Brain microvascular endothelial cell (primary cell): ENCODE measurements around the gene ITGA7.

Experiments
- DNase-seq: peaks from one replicate; pipeline ENCODE4 v3.0.0-alpha.2; 2020
- H3K27ac ChIP-seq: fragments of 250-450 bp; sonication (Bioruptor Pico); 2 replicates; pipeline ENCODE4 v1.5.1; 2020; ENCODE audit warnings: mild to moderate bottlenecking, moderate library complexity
- H3K27me3 ChIP-seq: fragments of 250-450 bp; sonication (Bioruptor Pico); replicated peaks from 2 replicates; pipeline ENCODE4 v1.5.1; 2020; ENCODE audit warnings: mild to moderate bottlenecking
- H3K36me3 ChIP-seq: fragments of 250-450 bp; sonication (Bioruptor Pico); replicated peaks from 2 replicates; pipeline ENCODE4 v1.5.1; 2020; ENCODE audit warnings: mild to moderate bottlenecking
- H3K4me3 ChIP-seq: 2 replicates; pipeline ENCODE4 v1.5.1; 2011; ENCODE audit warnings: low read depth, mild to moderate bottlenecking, control low read depth, low read length, moderate library complexity
- CTCF ChIP-seq: IDR thresholded peaks from 2 replicates; pipeline ENCODE4 v1.5.1; 2011; ENCODE audit warnings: low read depth, mild to moderate bottlenecking, moderate library complexity, low read length, control low read depth, inconsistent platforms; ENCODE audit errors: missing control alignments
- in situ Hi-C: cut with HindIII; loops from 2 replicates; pipeline ENCODE4 v1.10.0; 2017; ENCODE audit warnings: low sequenced_read_pairs, low pct_ligation_motif_present

ITGA7 gene

GRCh38 chr12:55729819-55730818, 22.4 kb upstream of the ITGA7 start:
- in situ Hi-C loops, result no loop called here

GRCh38 chr12:55728939-55729818, 21.5 kb upstream of the ITGA7 start, which contains the start of gene CD63:
Gene CD63 (minus strand): TSS chr12:55729009. CDS start chr12:55728341, 668 bp downstream.
- no peak for TF ChIP-seq CTCF
- peak within 1 kb of the TSS; percentile 99 for H3K27ac ChIP-seq
- in situ Hi-C loops, result no loop called here
- H3K36me3 ChIP-seq, result peaks cover 31% of the 10 kb centered on the region
- DNase-seq, result peak; percentile 95
- H3K4me3 ChIP-seq, result peak within 1 kb of the TSS; percentile 94
- H3K27me3 ChIP-seq, result no peaks in the 10 kb centered on the region

More at GRCh38 chr12:55729819-55730818, 22.4 kb upstream of the ITGA7 start:
- Histone ChIP-seq H3K4me3 (peak overlapping the region; percentile 94), H3K27ac (peak overlapping the region; percentile 99), H3K27me3 (no peaks in the 10 kb centered on the region), H3K36me3 (peaks cover 21% of the 10 kb centered on the region)
- peak; percentile 26 for TF ChIP-seq CTCF
- DNase-seq, result peak; percentile 53

GRCh38 chr12:55728186-55728938, 20.7 kb upstream of the ITGA7 start:
- no peak for DNase-seq
- H3K36me3 ChIP-seq, result peaks cover 39% of the 10 kb centered on the region

GRCh38 chr12:55727643-55728185, 20.0 kb upstream of the ITGA7 start:
- no peak for TF ChIP-seq CTCF
- DNase-seq, result no peak
- peak overlapping the region; percentile 99 for H3K27ac ChIP-seq
- in situ Hi-C loops, result no loop called here
- peaks cover 44% of the 10 kb centered on the region for H3K36me3 ChIP-seq
- H3K4me3 ChIP-seq, result peak overlapping the region; percentile 94
- H3K27me3 ChIP-seq, result no peaks in the 10 kb centered on the region

More at GRCh38 chr12:55728186-55728938, 20.7 kb upstream of the ITGA7 start:
- H3K27ac ChIP-seq, result peak overlapping the region; percentile 99
- TF ChIP-seq CTCF, result peak; percentile 1
- H3K27me3 ChIP-seq, result no peaks in the 10 kb centered on the region
- H3K4me3 ChIP-seq, result peak overlapping the region; percentile 94
- in situ Hi-C loops, result no loop called here

GRCh38 chr12:55726971-55727370, 19.3 kb upstream of the ITGA7 start:
- in situ Hi-C loops, result no loop called here
- Histone ChIP-seq H3K36me3 (peaks cover 46% of the 10 kb centered on the region), H3K4me3 (peak overlapping the region; percentile 94), H3K27me3 (no peaks in the 10 kb centered on the region), H3K27ac (peak overlapping the region; percentile 99)
- no peak for TF ChIP-seq CTCF
- no peak for DNase-seq
